Middle frontal gyrus (tissue), 1 donor: Measurements from ENCODE around the gene ACAP3.
A peak's percentile ranks its signal among the peaks of the same experiment; 100 is the strongest.

Experiments used
- DNase-seq: peaks from one replicate; pipeline ENCODE4 v3.0.0-alpha.2; 2015; ENCODE audit warnings: low spot score; ENCODE audit errors: extremely low spot score

Gene ACAP3

DNA sequence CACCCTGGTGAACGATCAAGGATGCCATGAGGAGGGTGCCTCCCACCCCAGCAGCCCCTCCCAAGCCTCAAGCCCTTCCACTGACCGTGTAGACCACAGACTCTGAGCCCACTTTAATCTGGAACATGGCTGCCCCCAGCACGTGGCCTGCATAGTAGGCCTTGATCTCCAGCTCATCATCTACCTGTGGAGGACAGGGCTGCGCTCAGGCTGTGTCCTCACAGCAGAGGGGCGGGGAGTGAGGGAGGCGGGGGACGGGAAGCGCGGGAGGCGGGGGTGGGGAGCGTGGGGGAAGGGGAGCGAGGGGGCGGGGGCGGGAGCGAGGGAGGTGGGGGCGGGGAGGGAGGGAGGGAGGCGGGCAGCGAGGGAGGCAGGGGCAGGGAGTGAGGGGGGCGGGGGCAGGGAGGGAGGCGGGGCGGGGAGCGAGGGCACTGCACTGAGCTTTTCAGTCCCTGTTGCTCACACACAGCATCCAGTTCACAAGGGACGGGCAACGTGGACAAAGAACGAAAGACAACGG lies 7.8 kb upstream of the ACAP3 start:
- no peak for DNase-seq

- DNase-seq = no peak
These were observed 7.1 kb upstream of the ACAP3 start for GRCh38 chr1:1314678-1315335.

- DNase-seq = no peak
These were observed 6.5 kb upstream of the ACAP3 start for GRCh38 chr1:1314237-1314586.

GRCh38 chr1:1313500-1314236 lies 5.9 kb upstream of the ACAP3 start:
- DNase-seq = no peak

- DNase-seq = no peak
These were observed 5.0 kb upstream of the ACAP3 start for GRCh38 chr1:1312450-1313314.

DNA sequence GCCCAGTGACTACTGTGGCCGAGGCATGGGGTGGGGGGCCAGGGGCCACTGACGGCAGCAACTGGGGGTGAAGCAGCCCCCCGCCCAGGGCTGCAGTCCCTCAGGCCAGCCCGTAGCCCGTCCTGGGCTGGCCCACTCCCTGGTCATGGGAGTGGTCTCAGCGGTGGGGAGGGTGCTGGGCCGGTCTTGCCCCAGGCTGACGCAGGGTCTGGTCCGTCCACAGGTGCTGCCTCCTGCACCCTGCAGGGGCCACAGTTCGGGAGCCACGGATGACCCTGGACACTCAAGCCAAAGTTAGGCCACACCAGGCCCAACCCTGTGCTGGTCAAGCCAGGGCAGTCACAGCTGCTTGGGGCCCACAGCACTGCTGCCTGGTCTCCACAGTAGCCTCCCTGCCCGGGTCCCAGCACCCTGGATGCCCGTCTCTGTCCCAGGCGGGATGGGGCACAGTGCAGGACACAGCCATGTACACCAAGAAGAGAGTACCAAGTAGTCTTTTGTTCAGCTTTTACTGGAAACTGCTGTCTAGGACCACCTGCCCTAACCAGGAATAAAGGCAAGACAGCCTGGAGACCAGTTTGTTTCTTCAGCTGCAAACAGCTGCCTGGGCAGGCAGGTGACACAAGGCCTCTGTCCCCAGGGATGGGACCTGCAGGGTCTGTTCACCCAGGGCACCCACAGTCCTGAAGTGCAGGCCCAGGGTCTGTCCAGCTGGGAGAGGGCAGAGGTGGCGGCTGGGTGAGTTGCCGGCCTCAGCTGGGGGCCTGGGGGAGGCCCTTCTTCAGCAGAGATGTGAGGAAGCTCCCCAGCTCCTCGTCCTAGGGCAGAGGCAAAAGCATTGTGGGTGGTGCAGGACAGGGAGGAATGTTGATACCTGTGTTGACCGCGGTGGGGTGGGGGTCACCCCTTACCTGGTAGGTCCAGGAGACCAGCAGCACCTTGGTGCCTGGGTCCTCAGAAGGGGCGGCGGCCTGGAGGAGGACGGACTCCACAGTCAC lies 3.7 kb upstream of the ACAP3 start:
- no peak for DNase-seq

DNA sequence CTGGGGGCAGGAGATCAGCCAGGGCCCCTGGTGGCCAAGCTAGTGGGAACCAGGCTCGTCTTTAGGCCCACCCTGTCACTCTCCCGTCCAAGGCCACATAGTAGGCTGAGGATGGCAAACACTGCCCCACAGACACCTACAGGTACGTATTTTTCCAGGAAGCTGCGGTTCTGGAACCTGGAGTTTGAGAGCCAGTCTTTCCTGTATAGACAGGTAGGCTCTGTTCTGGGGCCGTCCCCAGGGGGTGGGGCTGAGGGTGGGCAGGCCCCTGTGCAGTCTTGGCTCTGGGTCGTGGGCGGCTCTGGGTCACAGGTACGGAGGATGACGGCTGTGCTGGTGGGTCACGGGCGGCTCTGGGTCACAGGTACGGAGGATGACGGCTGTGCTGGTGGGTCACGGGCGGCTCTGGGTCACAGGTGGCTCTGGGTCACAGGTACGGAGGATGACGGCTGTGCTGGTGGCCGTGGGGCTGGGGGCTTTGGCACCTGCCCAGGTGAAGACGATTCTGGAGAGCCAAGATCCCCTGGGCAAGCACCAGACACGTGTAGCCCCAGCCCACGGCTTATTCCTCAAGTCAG lies 2.8 kb upstream of the ACAP3 start:
- no peak for DNase-seq

GRCh38 chr1:1310109-1310385 lies 2.3 kb upstream of the ACAP3 start:
- DNase-seq = no peak

DNA sequence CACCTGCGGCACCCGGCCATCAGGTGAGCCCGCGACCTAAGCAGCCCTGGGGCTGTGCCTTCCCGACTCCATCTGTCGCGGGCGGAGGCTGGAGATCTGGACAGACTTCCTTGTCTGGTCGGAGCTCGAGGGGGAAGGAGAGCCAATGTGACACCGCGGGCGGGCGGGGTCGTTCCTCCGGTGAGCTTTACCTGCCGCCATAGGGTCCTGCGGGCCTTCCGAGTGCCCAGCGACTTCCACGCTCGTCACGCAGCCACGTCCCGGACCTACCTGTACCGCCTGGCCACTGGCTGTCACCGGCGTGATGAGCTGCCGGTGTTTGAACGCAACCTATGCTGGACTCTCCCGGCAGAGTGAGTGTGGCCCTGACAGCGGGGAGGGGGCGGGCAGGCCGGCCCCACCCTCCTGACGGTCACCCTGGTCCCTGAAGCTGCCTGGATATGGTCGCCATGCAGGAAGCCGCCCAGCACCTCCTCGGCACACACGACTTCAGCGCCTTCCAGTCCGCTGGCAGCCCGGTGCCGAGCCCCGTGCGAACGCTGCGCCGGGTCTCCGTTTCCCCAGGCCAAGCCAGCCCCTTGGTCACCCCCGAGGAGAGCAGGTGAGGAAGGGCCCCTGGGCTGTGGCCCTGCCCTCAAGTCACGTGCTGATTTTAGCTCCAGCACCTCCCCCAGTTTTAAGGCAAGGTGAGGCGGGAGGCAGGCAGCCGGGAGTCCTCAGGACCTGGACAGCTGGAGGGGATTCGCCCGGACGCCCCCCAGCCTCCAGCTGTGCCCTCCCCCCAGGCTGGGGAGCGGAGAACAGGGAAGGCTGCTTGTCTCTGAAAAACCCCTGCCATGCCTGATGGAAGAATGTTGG lies 1.8 kb upstream of the ACAP3 start:
- DNase-seq = no peak

DNA sequence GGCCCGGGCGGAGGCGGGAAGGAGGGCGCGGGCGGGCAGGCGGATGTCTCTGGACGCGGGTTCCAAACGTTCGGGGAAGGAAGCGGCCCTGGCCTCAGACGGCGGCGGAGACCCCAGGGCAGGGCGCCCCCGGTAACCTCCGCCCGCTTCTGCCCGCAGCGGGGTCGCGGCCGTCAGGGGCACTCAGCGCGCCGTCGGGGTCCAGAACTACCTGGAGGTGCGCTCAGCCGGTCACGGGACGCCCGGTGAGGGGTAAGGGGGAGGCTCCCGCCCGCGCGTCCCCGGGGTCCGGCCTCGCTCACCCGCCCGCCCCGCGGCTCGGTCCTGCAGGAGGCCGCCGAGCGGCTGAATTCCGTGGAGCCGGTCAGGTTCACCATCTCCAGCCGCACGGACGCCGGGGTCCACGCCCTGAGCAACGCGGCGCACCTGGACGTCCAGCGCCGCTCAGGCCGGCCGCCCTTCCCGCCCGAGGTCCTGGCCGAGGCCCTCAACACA lies 1.1 kb upstream of the ACAP3 start:
- DNase-seq = no peak

DNA sequence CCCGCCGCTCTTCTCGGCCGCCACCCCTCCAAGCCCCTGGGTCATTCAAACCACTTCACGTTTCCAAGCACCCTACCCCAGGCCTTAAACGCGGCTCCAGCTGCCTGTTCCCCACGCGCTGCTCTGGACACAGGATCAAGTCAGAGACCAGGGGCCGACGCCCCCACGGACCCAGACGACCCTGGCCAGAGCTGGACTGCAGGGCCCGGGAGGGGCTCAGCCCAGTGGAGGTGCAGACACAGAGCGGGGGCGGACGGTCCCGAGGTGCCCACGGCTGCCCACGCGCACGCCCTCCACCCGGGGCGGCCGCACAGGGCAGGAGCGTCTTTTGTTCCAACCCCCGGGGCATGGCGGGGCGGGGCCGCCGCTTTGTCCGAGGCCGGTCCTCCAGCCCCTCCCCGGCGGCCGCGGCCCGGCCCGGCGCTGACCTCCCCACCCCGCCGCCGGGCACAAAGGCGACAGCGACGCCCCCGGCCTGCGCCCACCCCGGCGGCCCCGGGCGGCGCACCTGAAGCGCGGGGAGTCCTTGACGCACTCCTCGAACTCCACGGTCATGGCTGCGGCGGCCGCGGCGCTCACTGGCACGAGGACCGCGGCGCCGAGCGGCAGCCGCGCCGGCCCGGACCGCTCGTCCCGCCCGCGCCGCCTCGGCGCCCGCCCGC lies 338 bp downstream of the ACAP3 start:
- DNase-seq = no peak

GRCh38 chr1:1306661-1307260 lies 969 bp downstream of the ACAP3 start:
- DNase-seq = no peak

DNA sequence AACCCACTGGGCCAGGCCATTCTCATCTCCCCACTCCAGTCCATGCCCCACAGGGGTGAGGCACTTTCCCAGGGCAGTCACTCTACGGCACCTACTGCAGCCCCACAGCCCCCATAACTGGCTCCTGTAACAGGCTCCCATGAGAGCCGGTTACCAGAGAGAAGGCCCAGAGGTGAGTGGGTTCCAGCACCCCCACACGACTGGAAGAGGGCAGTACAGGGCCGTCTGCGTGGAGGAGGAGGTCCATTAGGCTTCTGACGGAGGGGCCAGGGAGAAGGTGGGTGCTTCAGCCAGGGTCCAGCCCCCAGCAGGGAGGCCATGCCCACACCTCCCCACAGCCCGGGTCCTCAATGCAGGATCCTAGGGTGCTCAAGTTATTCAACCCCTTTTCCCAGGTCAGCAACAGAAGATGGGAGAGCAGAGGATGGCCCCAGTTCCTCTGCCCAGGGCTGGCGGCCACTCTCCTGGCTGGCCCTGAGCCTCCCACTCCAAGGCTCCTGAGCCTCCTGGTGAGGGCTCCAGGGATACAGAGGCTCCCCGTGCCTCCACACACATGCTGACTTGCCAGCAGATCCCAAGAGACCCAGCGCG lies 1.6 kb downstream of the ACAP3 start:
- no peak for DNase-seq

- no peak for DNase-seq
These were observed 2.2 kb downstream of the ACAP3 start for GRCh38 chr1:1305300-1306069.

DNA sequence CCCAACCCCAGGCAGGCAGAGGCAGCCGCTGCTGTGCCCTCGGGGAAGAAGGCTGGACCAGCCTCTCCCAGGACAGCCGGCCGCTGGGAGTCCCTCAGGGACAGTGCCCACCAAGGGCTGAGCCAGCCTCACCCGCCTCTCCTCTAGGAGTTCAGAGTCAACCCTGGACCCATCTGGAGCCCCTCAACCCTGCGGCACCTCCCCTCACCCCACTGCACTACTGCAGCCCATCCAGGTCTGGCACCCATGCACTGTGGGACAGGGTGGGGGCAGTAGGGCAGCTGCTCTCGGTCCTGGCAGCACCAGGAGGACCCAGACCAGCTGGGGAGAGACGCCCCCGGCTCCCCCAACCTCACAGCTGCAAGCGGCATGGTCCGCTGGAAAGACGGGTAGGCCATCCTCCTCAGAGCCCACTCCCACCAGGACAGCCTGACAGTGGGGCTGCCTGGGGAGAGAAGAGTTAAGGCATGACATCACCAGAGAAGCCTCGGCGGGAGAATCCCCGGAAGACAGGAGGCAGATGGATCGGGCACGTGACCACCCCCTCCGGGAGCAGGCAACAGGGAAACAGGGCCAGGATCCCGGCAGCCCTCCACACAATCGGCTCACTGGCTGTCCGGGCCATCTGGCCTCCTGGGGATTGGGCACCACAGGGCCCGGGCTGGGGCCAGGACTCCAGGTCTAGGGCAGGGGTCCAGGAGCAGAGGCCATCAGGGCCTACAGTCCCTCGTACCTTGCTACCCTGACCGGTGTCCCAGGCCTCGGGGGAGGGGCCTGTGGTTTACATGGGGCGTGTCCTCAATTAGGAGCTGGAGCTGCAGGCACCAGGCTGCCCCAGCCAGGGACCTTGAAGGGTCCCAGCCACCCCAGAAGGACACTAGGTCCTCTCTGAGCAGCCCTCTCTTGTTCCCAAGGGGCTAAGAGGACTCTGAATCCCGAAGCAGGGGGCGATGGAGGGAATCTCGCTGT lies 3.1 kb downstream of the ACAP3 start:
- DNase-seq = peak; percentile 88

- no peak for DNase-seq
These were observed 4.0 kb downstream of the ACAP3 start for GRCh38 chr1:1303736-1304135.
